HG02763 (cell line): Measurements from ENCODE around the gene TNIK.

ENCODE experiments used
- ATAC-seq: cut with Tn5 transposase; IDR thresholded peaks from one replicate; pipeline ENCODE4 v1.9.1; 2021; ENCODE audit warnings: mild to moderate bottlenecking, moderate library complexity; ENCODE audit not compliant: unreplicated experiment

TNIK gene

GRCh38 chr3:171212648-171213047, 247.6 kb downstream of the TNIK start:
- no peak for ATAC-seq

GRCh38 chr3:171206283-171206682, 253.9 kb downstream of the TNIK start:
- ATAC-seq = peak; percentile 53

GRCh38 chr3:171204942-171205341, 255.3 kb downstream of the TNIK start:
- no peak for ATAC-seq

- ATAC-seq = no peak
These were observed 258.4 kb downstream of the TNIK start for GRCh38 chr3:171201825-171202224.

GRCh38 chr3:171200750-171201088, 259.5 kb downstream of the TNIK start:
- no peak for ATAC-seq

- no peak for ATAC-seq
These were observed 260.0 kb downstream of the TNIK start for GRCh38 chr3:171200052-171200749.

- no peak for ATAC-seq
These were observed 260.8 kb downstream of the TNIK start for GRCh38 chr3:171199473-171199829.

GRCh38 chr3:171198781-171199472, 261.3 kb downstream of the TNIK start:
- no peak for ATAC-seq

- no peak for ATAC-seq
These were observed 264.5 kb downstream of the TNIK start for GRCh38 chr3:171195686-171196085.

- no peak for ATAC-seq
These were observed 265.2 kb downstream of the TNIK start for GRCh38 chr3:171194965-171195364.

GRCh38 chr3:171193693-171194092, 266.5 kb downstream of the TNIK start:
- ATAC-seq = no peak

- no peak for ATAC-seq
These were observed 267.9 kb downstream of the TNIK start for GRCh38 chr3:171192176-171192854.

- no peak for ATAC-seq
These were observed 269.5 kb downstream of the TNIK start for GRCh38 chr3:171190668-171191067.

- no peak for ATAC-seq
These were observed 270.7 kb downstream of the TNIK start for GRCh38 chr3:171189394-171190080.

GRCh38 chr3:171187706-171188290, 272.4 kb downstream of the TNIK start:
- peak; percentile 40 for ATAC-seq

GRCh38 chr3:171186817-171187500, 273.2 kb downstream of the TNIK start:
- no peak for ATAC-seq

GRCh38 chr3:171186383-171186782, 273.8 kb downstream of the TNIK start:
- no peak for ATAC-seq

GRCh38 chr3:171185959-171186358, 274.2 kb downstream of the TNIK start:
- no peak for ATAC-seq

- peak; percentile 62 for ATAC-seq
These were observed 275.8 kb downstream of the TNIK start for GRCh38 chr3:171184372-171184771.

- no peak for ATAC-seq
These were observed 277.2 kb downstream of the TNIK start for GRCh38 chr3:171183042-171183441.
